Rectal smooth muscle tissue (tissue), 1 donor: Measurements from ENCODE around the gene DRAM2.
"Not testable (repeated sequence)": the region's sequence is repeated elsewhere in the genome, so short reads cannot be mapped to it uniquely, and the experiment has no call there.

Experiments
- H3K27ac ChIP-seq: one replicate; pipeline ENCODE4 v1.7.0; 2013; ENCODE audit warnings: low read depth, low read length, inconsistent platforms
- H3K27me3 ChIP-seq: one replicate; pipeline ENCODE4 v1.7.0; 2013; ENCODE audit warnings: low read length; ENCODE audit not compliant: control insufficient read depth, insufficient read depth
- H3K36me3 ChIP-seq: one replicate; pipeline ENCODE4 v1.7.0; 2013; ENCODE audit warnings: low read length; ENCODE audit not compliant: control insufficient read depth, insufficient read depth
- H3K4me1 ChIP-seq: one replicate; pipeline ENCODE4 v1.7.0; 2013; ENCODE audit warnings: low read length; ENCODE audit not compliant: control insufficient read depth, insufficient read depth
- H3K4me3 ChIP-seq: one replicate; pipeline ENCODE4 v1.7.0; 2013; ENCODE audit warnings: low read length
- H3K9ac ChIP-seq: one replicate; pipeline ENCODE4 v1.7.0; 2013; ENCODE audit warnings: low read length

Gene DRAM2

GRCh38 chr1:111095421-111095820, 44.5 kb downstream of the DRAM2 start:
- H3K4me1 ChIP-seq, H3K4me3 ChIP-seq, H3K27me3 ChIP-seq, H3K36me3 ChIP-seq, H3K9ac ChIP-seq, H3K27ac ChIP-seq: not testable (repeated sequence)

- H3K4me3 ChIP-seq = no peak overlapping the region
- H3K36me3 ChIP-seq = no peaks in the 10 kb centered on the region
- no peaks in the 10 kb centered on the region for H3K27me3 ChIP-seq
- no peak overlapping the region for H3K27ac ChIP-seq
- H3K9ac ChIP-seq = no peak overlapping the region
- no peaks in the 10 kb centered on the region for H3K4me1 ChIP-seq
These were observed 50.3 kb downstream of the DRAM2 start for GRCh38 chr1:111089638-111090037.

DNA sequence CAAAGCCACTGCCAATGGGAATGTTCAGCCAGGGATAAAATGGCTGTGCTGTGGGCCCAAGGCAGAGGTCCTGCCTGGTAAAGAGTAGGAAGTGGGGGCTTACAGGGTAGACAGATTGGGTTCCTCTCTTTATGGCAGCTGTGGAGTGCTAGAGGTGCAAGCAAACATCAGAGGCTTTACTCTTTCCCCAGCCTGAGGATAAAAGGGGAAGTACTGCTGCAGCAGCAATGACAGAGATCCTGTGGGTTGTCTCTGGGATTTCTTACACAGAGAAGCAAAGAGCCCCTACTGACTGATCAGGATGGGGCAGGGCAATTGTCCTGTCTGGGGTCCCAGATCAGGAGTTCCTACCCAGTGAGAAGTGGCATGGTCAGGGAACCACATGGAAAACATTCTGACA, 54.2 kb downstream of the DRAM2 start:
- no peak overlapping the region for H3K4me3 ChIP-seq
- no peaks in the 10 kb centered on the region for H3K27me3 ChIP-seq
- no peak overlapping the region for H3K9ac ChIP-seq
- no peak overlapping the region for H3K27ac ChIP-seq
- no peaks in the 10 kb centered on the region for H3K4me1 ChIP-seq
- no peaks in the 10 kb centered on the region for H3K36me3 ChIP-seq

GRCh38 chr1:111084999-111085398, 54.9 kb downstream of the DRAM2 start:
- no peaks in the 10 kb centered on the region for H3K36me3 ChIP-seq
- H3K27me3 ChIP-seq = no peaks in the 10 kb centered on the region
- no peak overlapping the region for H3K4me3 ChIP-seq
- H3K27ac ChIP-seq = no peak overlapping the region
- H3K9ac ChIP-seq = no peak overlapping the region
- H3K4me1 ChIP-seq = no peaks in the 10 kb centered on the region

DNA sequence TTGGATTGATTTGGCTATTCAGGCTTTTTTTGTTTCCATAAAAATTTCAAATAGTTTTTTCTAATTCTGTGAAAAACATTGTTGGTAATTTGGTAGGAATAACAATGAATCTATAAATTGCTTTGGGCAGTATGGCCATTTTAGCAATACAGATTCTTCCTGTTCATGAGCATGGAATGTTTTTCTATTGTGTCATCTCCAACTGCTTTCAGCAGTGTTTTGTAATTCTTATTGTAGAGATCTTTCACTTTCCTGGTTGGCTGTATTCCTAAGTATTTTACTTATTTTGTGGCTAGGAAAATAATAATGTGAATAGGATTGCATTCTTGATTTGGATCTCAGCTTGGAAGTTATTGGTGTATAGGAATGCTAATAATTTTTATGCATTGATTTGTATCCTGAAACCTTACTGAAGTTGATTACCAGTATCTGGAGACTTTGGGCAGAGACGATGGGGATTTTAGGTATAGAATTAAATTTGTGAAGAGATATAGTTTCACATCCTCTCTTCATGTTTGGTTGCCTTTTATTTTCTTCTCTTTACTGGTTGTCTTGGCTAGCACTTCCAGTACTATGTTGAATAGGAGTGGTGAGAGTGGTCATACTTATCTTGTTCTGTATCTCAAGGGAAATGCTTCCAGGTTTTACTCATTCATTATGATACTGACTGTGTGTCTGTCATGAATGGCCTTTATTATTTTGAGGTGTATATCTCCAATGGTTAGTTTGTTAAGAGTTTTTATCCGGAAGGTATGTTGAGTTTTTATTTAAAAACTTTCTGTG, 57.3 kb downstream of the DRAM2 start:
- H3K9ac ChIP-seq = no peak overlapping the region
- no peaks in the 10 kb centered on the region for H3K4me1 ChIP-seq
- H3K27ac ChIP-seq = no peak overlapping the region
- H3K27me3 ChIP-seq = no peaks in the 10 kb centered on the region
- H3K4me3 ChIP-seq = no peak overlapping the region
- H3K36me3 ChIP-seq = no peaks in the 10 kb centered on the region

DNA sequence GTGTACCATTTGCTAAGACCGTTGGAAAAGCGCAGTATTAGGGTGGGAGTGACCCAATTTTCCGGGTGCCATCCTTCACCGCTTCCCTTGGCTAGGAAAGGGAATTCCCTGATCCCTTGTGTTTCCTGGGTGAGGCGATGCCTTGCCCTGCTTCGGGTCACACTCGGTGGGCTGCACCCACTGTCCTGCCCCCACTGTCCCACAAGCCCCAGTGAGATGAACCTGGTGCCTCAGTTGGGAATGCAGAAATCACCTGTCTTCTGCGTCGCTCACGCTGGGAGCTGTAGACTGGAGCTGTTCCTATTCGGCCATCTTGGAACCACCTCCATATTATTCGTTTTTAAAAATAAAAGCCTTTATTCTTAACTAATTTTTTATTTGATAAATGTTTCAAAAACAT, 60.6 kb downstream of the DRAM2 start:
- H3K27ac ChIP-seq, H3K4me3 ChIP-seq, H3K27me3 ChIP-seq, H3K36me3 ChIP-seq, H3K4me1 ChIP-seq, H3K9ac ChIP-seq: not testable (repeated sequence)

DNA sequence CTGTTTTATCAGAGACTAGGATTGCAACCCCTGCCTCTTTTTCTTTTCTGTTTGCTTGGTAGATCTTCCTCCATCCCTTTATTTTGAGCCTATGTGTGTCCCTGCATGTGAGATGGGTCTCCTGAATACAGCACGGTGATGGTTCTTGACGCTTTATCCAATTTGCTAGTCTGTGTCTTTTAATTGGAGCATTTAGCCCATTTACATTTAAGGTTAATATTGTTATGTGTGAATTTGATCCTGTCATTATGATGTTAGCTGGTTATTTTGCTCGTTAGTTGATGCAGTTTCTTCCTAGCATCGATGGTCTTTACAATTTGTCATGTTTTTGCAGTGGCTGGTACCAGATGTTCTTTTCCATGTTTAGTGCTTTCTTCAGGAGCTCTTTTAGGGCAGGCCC, 62.6 kb downstream of the DRAM2 start:
- H3K9ac ChIP-seq, H3K27ac ChIP-seq, H3K4me1 ChIP-seq, H3K4me3 ChIP-seq, H3K27me3 ChIP-seq, H3K36me3 ChIP-seq: not testable (repeated sequence)
